Mononuclear cell (primary cell): ENCODE results near the gene PGBD5. TPM values are rescaled to one million over a fixed set of nuclear protein-coding genes. Genes with fewer than 3 reads are reported as not detected.

Experiments
- H3K27me3 ChIP-seq: 2 replicates; pipeline ENCODE4 v1.6.0; 2011; ENCODE audit warnings: low read length, control low read depth; ENCODE audit not compliant: insufficient read depth
- H3K4me1 ChIP-seq: 2 replicates; pipeline ENCODE4 v1.5.1; 2011; ENCODE audit warnings: mild to moderate bottlenecking, low read length, control low read depth; ENCODE audit not compliant: insufficient read depth
- H3K4me3 ChIP-seq: 2 replicates; pipeline ENCODE4 v1.5.1; 2011; ENCODE audit warnings: mild to moderate bottlenecking, low read length, moderate library complexity
- H3K9me3 ChIP-seq: 2 replicates; pipeline ENCODE4 v1.5.1; 2011; ENCODE audit warnings: low read depth, mild to moderate bottlenecking, control low read depth, low read length
- total RNA-seq: library from RNA; depleted of rRNA; stranded (reverse); fragments of >200 nt; gene quantifications from one replicate; pipeline ENCODE4 v1.2.3, GENCODE V29; 2012

PGBD5 gene
- total RNA-seq, 1 donor: under 0.01 TPM

GRCh38 chr1:230312676-230313075, 113.5 kb downstream of the PGBD5 start:
- Histone ChIP-seq H3K9me3 (no peaks in the 10 kb centered on the region), H3K4me3 (no peak overlapping the region), H3K4me1 (peaks cover 4% of the 10 kb centered on the region), H3K27me3 (no peaks in the 10 kb centered on the region)

- peaks cover 4% of the 10 kb centered on the region for H3K4me1 ChIP-seq
- no peaks in the 10 kb centered on the region for H3K27me3 ChIP-seq
- no peak overlapping the region for H3K4me3 ChIP-seq
- H3K9me3 ChIP-seq: no peaks in the 10 kb centered on the region
Observed at GRCh38 chr1:230310381-230311163, 115.6 kb downstream of the PGBD5 start.

- H3K4me3 ChIP-seq: no peak overlapping the region
- no peaks in the 10 kb centered on the region for H3K9me3 ChIP-seq
- H3K4me1 ChIP-seq: peaks cover 4% of the 10 kb centered on the region
- H3K27me3 ChIP-seq: no peaks in the 10 kb centered on the region
Observed at GRCh38 chr1:230309646-230310177, 116.4 kb downstream of the PGBD5 start.

- no peaks in the 10 kb centered on the region for H3K9me3 ChIP-seq
- H3K4me1 ChIP-seq: peaks cover 4% of the 10 kb centered on the region
- no peaks in the 10 kb centered on the region for H3K27me3 ChIP-seq
- H3K4me3 ChIP-seq: no peak overlapping the region
Observed at GRCh38 chr1:230308821-230309220, 117.3 kb downstream of the PGBD5 start.

- Histone ChIP-seq H3K4me3 (no peak overlapping the region), H3K27me3 (no peaks in the 10 kb centered on the region), H3K9me3 (no peaks in the 10 kb centered on the region), H3K4me1 (peaks cover 4% of the 10 kb centered on the region)
Observed at GRCh38 chr1:230308039-230308438, 118.1 kb downstream of the PGBD5 start.

- no peaks in the 10 kb centered on the region for H3K9me3 ChIP-seq
- H3K4me3 ChIP-seq: no peak overlapping the region
- peaks cover 4% of the 10 kb centered on the region for H3K4me1 ChIP-seq
- H3K27me3 ChIP-seq: no peaks in the 10 kb centered on the region
Observed at GRCh38 chr1:230307213-230307612, 118.9 kb downstream of the PGBD5 start.

- H3K9me3 ChIP-seq: no peaks in the 10 kb centered on the region
- H3K4me1 ChIP-seq: peaks cover 7% of the 10 kb centered on the region
- H3K4me3 ChIP-seq: no peak overlapping the region
- no peaks in the 10 kb centered on the region for H3K27me3 ChIP-seq
Observed at GRCh38 chr1:230306169-230306568, 120.0 kb downstream of the PGBD5 start.

- no peaks in the 10 kb centered on the region for H3K9me3 ChIP-seq
- no peak overlapping the region for H3K4me3 ChIP-seq
- H3K4me1 ChIP-seq: peaks cover 14% of the 10 kb centered on the region
- no peaks in the 10 kb centered on the region for H3K27me3 ChIP-seq
Observed at GRCh38 chr1:230303822-230304221, 122.3 kb downstream of the PGBD5 start.

GRCh38 chr1:230303069-230303468, 123.1 kb downstream of the PGBD5 start:
- no peaks in the 10 kb centered on the region for H3K9me3 ChIP-seq
- peaks cover 14% of the 10 kb centered on the region for H3K4me1 ChIP-seq
- H3K27me3 ChIP-seq: no peaks in the 10 kb centered on the region
- no peak overlapping the region for H3K4me3 ChIP-seq

GRCh38 chr1:230301822-230302221, 124.3 kb downstream of the PGBD5 start:
- Histone ChIP-seq H3K4me3 (no peak overlapping the region), H3K9me3 (no peaks in the 10 kb centered on the region), H3K27me3 (no peaks in the 10 kb centered on the region), H3K4me1 (peaks cover 14% of the 10 kb centered on the region)

GRCh38 chr1:230301322-230301721, 124.8 kb downstream of the PGBD5 start:
- no peak overlapping the region for H3K4me3 ChIP-seq
- H3K9me3 ChIP-seq: no peaks in the 10 kb centered on the region
- H3K4me1 ChIP-seq: peaks cover 14% of the 10 kb centered on the region
- H3K27me3 ChIP-seq: no peaks in the 10 kb centered on the region

- peaks cover 14% of the 10 kb centered on the region for H3K4me1 ChIP-seq
- H3K27me3 ChIP-seq: no peaks in the 10 kb centered on the region
- H3K4me3 ChIP-seq: no peak overlapping the region
- H3K9me3 ChIP-seq: no peaks in the 10 kb centered on the region
Observed at GRCh38 chr1:230300322-230301301, 125.5 kb downstream of the PGBD5 start.

GRCh38 chr1:230299191-230300006, 126.7 kb downstream of the PGBD5 start:
- H3K4me1 ChIP-seq: peaks cover 14% of the 10 kb centered on the region
- no peak overlapping the region for H3K4me3 ChIP-seq
- no peaks in the 10 kb centered on the region for H3K27me3 ChIP-seq

GRCh38 chr1:230295367-230295766, 130.8 kb downstream of the PGBD5 start:
- H3K4me1 ChIP-seq: peaks cover 11% of the 10 kb centered on the region
- no peaks in the 10 kb centered on the region for H3K9me3 ChIP-seq
- H3K27me3 ChIP-seq: no peaks in the 10 kb centered on the region
- no peak overlapping the region for H3K4me3 ChIP-seq

More at GRCh38 chr1:230299191-230300006, 126.7 kb downstream of the PGBD5 start:
- H3K9me3 ChIP-seq: no peaks in the 10 kb centered on the region
